Trophoblast cell (in vitro differentiated cells and primary cell): ENCODE measurements around the gene PARN.

ENCODE experiments used
- DNase-seq, 2 donors: peaks; one replicate each; pipeline ENCODE4 v3.0.0-alpha.2; 2016
- H2AFZ ChIP-seq: 2 replicates; pipeline ENCODE4 v1.6.1; 2013; ENCODE audit warnings: low read length, moderate library complexity, mild to moderate bottlenecking; ENCODE audit not compliant: insufficient read depth, poor library complexity
- H2AK5ac ChIP-seq: 2 replicates; pipeline ENCODE4 v1.6.1; 2013; ENCODE audit warnings: mild to moderate bottlenecking, low read length
- H2BK120ac ChIP-seq: 2 replicates; pipeline ENCODE4 v1.6.1; 2013; ENCODE audit warnings: low read length, mild to moderate bottlenecking, moderate library complexity; ENCODE audit not compliant: insufficient read depth, poor library complexity
- H2BK12ac ChIP-seq: 2 replicates; pipeline ENCODE4 v1.6.1; 2013; ENCODE audit warnings: mild to moderate bottlenecking, low read length, moderate library complexity
- H2BK5ac ChIP-seq: 2 replicates; pipeline ENCODE4 v1.6.1; 2013; ENCODE audit warnings: low read length, low read depth, moderate library complexity, mild to moderate bottlenecking; ENCODE audit not compliant: poor library complexity
- H3K14ac ChIP-seq: 2 replicates; pipeline ENCODE4 v1.6.1; 2013; ENCODE audit warnings: mild to moderate bottlenecking, low read length
- H3K18ac ChIP-seq: 2 replicates; pipeline ENCODE4 v1.6.1; 2013; ENCODE audit warnings: mild to moderate bottlenecking, low read length
- H3K23ac ChIP-seq: 2 replicates; pipeline ENCODE4 v1.6.1; 2013; ENCODE audit warnings: low read length
- H3K27ac ChIP-seq: 2 replicates; pipeline ENCODE4 v1.5.1; 2013; ENCODE audit warnings: low read depth, mild to moderate bottlenecking, inconsistent platforms, low read length, moderate library complexity
- H3K27me3 ChIP-seq: 2 replicates; pipeline ENCODE4 v1.6.1; 2013; ENCODE audit warnings: inconsistent platforms, mild to moderate bottlenecking, low read length, moderate library complexity; ENCODE audit not compliant: insufficient read depth
- H3K36me3 ChIP-seq, 2 experiments: 1 replicate in 1 of 2; 2 replicates in 1 of 2; pipeline ENCODE4 v1.6.1; 2013; ENCODE audit warnings: low read length in 2 of 2, mild to moderate bottlenecking in 2 of 2, moderate library complexity in 1 of 2; ENCODE audit not compliant: insufficient read depth in 2 of 2, control insufficient read depth in 1 of 2
- H3K4ac ChIP-seq: 2 replicates; pipeline ENCODE4 v1.6.1; 2013; ENCODE audit warnings: low read depth, mild to moderate bottlenecking, low read length, moderate library complexity
- H3K4me1 ChIP-seq, 2 experiments: 1 replicate in 1 of 2; 2 replicates in 1 of 2; pipeline ENCODE4 v1.6.1; 2013; ENCODE audit warnings: low read length in 2 of 2, mild to moderate bottlenecking in 2 of 2, moderate library complexity in 1 of 2; ENCODE audit not compliant: insufficient read depth in 2 of 2, control insufficient read depth in 1 of 2
- H3K4me2 ChIP-seq: 2 replicates; pipeline ENCODE4 v1.6.1; 2013; ENCODE audit warnings: inconsistent platforms, mild to moderate bottlenecking, low read length, moderate library complexity
- H3K4me3 ChIP-seq: 2 replicates; pipeline ENCODE4 v1.5.1; 2013; ENCODE audit warnings: mild to moderate bottlenecking, low read depth, low read length, inconsistent platforms
- H3K79me1 ChIP-seq: one replicate; pipeline ENCODE4 v1.6.1; 2013; ENCODE audit warnings: low read length
- H3K79me2 ChIP-seq: 2 replicates; pipeline ENCODE4 v1.6.1; 2013; ENCODE audit warnings: low read length, mild to moderate bottlenecking; ENCODE audit not compliant: control insufficient read depth, insufficient read depth, poor library complexity
- H3K9ac ChIP-seq: 2 replicates; pipeline ENCODE4 v1.6.1; 2013; ENCODE audit warnings: mild to moderate bottlenecking, low read length
- H3K9me3 ChIP-seq: 2 replicates; pipeline ENCODE4 v1.6.1; 2013; ENCODE audit warnings: low read depth, mild to moderate bottlenecking, control low read depth, inconsistent platforms, low read length; ENCODE audit not compliant: insufficient read depth
- H4K12ac ChIP-seq: 2 replicates; pipeline ENCODE4 v1.6.1; 2013; ENCODE audit warnings: low read depth, mild to moderate bottlenecking, low read length, moderate library complexity
- H4K8ac ChIP-seq: 2 replicates; pipeline ENCODE4 v1.6.1; 2013; ENCODE audit warnings: low read depth, mild to moderate bottlenecking, low read length, moderate library complexity
- H4K91ac ChIP-seq: one replicate; pipeline ENCODE4 v1.6.1; 2013; ENCODE audit warnings: low read depth, mild to moderate bottlenecking, low read length, moderate library complexity
- WGBS: extraction: QIAGEN DNeasy Blood & Tissue Kit; methylation state at CpG from one replicate; pipeline ENCODE4 v1.1.7; 2013; ENCODE audit warnings: missing lambda C conversion rate; ENCODE audit not compliant: insufficient read length, insufficient coverage; ENCODE audit errors: extremely low coverage; 5-methylcytosine and 5-hydroxymethylcytosine counted together

Gene PARN

DNA sequence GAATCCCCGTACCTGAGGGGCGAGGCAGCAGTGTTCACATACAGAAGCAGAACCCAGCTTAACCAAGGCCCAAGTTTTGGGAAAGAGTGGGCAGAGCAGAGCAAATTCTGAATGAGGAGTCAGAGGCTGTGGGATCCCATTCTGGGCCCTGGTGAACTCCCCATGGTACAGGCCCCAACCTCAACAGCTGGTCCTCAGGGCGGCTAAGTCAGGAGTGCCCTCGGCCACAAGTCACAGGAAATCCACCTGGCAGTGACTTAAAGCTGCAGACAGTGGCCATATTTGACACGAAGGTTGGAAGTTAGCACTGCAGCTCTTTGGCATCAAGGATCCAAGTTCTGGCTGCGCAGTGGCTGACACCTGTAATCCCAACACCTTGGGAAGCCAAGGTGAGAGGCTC is 237.1 kb downstream of the PARN start:
- Histone ChIP-seq H3K79me2 (no peaks in the 10 kb centered on the region), H3K4me1 (peaks cover 0 to under 1% of the 10 kb centered on the region in 2 experiments), H2AFZ (no peak overlapping the region), H3K23ac (no peak overlapping the region), H3K9ac (no peak overlapping the region), H3K18ac (no peak overlapping the region), H2BK120ac (no peak overlapping the region), H3K4ac (no peak overlapping the region), H3K27me3 (no peaks in the 10 kb centered on the region), H4K12ac (no peak overlapping the region), H2BK12ac (no peak overlapping the region), H3K14ac (no peak overlapping the region), H4K91ac (no peak overlapping the region), H2BK5ac (no peak overlapping the region), H3K79me1 (peaks cover 1% of the 10 kb centered on the region), H2AK5ac (no peak overlapping the region), H4K8ac (no peak overlapping the region), H3K4me2 (no peak overlapping the region), H3K9me3 (no peaks in the 10 kb centered on the region), H3K27ac (no peak overlapping the region), H3K36me3 (no peaks in the 10 kb centered on the region), H3K4me3 (no peak overlapping the region)
- no peak for DNase-seq
- WGBS: no CpG with 5 or more reads among the region's 6 CpGs

DNA sequence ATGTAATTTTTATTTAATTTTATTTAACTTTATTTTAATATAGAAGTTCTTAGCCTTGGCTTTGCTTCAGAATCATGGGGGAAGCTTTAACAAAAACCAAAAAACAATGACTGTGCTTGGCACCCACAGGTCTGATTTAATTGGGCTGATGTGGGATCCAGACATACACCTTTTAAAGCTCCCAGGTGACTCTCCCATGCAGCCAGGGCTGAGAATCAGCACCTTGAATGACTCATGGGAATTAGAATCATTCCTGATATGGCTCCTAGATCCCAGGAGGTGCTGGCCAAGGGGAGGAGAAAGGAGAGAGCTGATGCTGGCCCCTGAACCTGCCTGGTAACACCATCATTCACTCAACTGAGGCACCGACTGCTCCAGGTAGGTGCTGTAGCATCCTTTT is 240.7 kb downstream of the PARN start:
- H2AK5ac ChIP-seq: no peak overlapping the region
- no peaks in the 10 kb centered on the region for H3K27me3 ChIP-seq
- WGBS: no CpG with 5 or more reads among the region's 1 CpG
- H2BK12ac ChIP-seq: no peak overlapping the region
- no peak overlapping the region for H4K91ac ChIP-seq
- H4K12ac ChIP-seq: no peak overlapping the region
- H3K79me1 ChIP-seq: no peaks in the 10 kb centered on the region
- no peak overlapping the region for H2AFZ ChIP-seq
- DNase-seq: peak in 1 of 2 donors; percentile 25
- no peak overlapping the region for H3K14ac ChIP-seq
- no peak overlapping the region for H3K27ac ChIP-seq
- no peak overlapping the region for H3K23ac ChIP-seq
- H3K4me3 ChIP-seq: no peak overlapping the region
- H2BK120ac ChIP-seq: no peak overlapping the region
- H3K18ac ChIP-seq: no peak overlapping the region
- no peak overlapping the region for H3K4ac ChIP-seq
- no peaks in the 10 kb centered on the region for H3K36me3 ChIP-seq
- H3K4me1 ChIP-seq: no peaks in the 10 kb centered on the region
- no peak overlapping the region for H3K4me2 ChIP-seq
- H2BK5ac ChIP-seq: no peak overlapping the region
- H3K9me3 ChIP-seq: no peaks in the 10 kb centered on the region
- no peaks in the 10 kb centered on the region for H3K79me2 ChIP-seq
- H3K9ac ChIP-seq: no peak overlapping the region
- H4K8ac ChIP-seq: no peak overlapping the region

DNA sequence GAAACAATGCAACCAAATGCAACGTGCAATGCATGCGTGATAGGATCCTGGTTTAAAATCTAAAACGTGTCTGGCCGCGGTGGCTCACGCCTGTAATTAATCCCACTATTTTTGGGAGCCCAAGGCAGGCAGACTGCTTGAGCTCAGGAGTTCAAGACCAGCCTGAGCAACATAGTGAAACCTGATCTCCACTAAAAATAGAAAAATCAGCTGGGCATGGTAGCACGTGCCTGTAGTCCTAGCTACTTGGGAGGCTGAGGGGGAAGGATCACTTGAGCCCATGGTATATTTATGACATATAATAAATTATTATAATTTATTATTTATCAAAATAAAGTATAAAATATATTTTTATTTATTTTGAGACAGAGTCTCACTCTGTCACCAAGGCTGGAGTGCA is 241.8 kb downstream of the PARN start:
- Histone ChIP-seq H4K91ac (no peak overlapping the region), H2BK12ac (no peak overlapping the region), H3K4me2 (no peak overlapping the region), H3K27ac (no peak overlapping the region), H3K79me2 (no peaks in the 10 kb centered on the region), H3K23ac (no peak overlapping the region), H2AFZ (no peak overlapping the region), H3K27me3 (no peaks in the 10 kb centered on the region), H3K36me3 (no peaks in the 10 kb centered on the region), H2BK5ac (no peak overlapping the region), H4K12ac (no peak overlapping the region), H4K8ac (no peak overlapping the region), H3K14ac (no peak overlapping the region), H3K4me1 (no peaks in the 10 kb centered on the region), H3K9ac (no peak overlapping the region), H3K4me3 (no peak overlapping the region), H2AK5ac (no peak overlapping the region), H3K18ac (no peak overlapping the region), H3K9me3 (no peaks in the 10 kb centered on the region), H2BK120ac (no peak overlapping the region), H3K4ac (no peak overlapping the region), H3K79me1 (no peaks in the 10 kb centered on the region)
- DNase-seq: no peak
- WGBS: no CpG with 5 or more reads among the region's 7 CpGs

DNA sequence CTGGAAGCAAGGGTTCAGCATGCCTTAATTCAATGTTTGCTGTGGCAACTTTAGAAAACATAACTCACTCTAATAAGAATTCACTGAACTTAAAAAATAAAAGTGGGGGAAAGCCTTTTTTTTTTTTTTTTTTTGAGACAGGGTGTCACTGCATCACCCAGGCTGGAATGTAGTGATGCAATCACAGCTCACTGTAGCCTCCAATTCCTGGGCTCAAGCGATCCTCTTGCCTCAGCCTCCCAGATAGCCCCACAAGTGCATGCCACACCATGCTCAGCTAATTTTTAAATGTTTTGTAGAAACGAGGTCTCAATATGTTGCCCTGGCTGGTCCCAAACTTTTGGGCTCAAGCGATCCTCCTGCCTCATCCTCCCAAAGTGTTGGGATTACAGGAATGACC is 243.9 kb downstream of the PARN start:
- Histone ChIP-seq H2BK5ac (no peak overlapping the region), H3K4me3 (no peak overlapping the region), H3K4me2 (no peak overlapping the region), H3K14ac (no peak overlapping the region), H3K9ac (no peak overlapping the region), H4K91ac (no peak overlapping the region), H3K4ac (no peak overlapping the region), H3K79me1 (no peaks in the 10 kb centered on the region), H3K23ac (no peak overlapping the region), H4K8ac (no peak overlapping the region), H3K27ac (no peak overlapping the region), H3K9me3 (no peaks in the 10 kb centered on the region), H3K79me2 (no peaks in the 10 kb centered on the region), H3K27me3 (no peaks in the 10 kb centered on the region), H3K36me3 (no peaks in the 10 kb centered on the region), H3K4me1 (no peaks in the 10 kb centered on the region), H2AFZ (no peak overlapping the region), H2BK12ac (no peak overlapping the region), H2AK5ac (no peak overlapping the region), H2BK120ac (no peak overlapping the region), H4K12ac (no peak overlapping the region), H3K18ac (no peak overlapping the region)
- DNase-seq: no peak
- no CpG with 5 or more reads among the region's 3 CpGs for WGBS
